ENCODE measurements around the gene MIX23.
A peak's percentile ranks its signal among the peaks of the same experiment; 100 is the strongest.

Gene MIX23

GRCh38 chr3:122343654-122344053 is 39.4 kb downstream of the MIX23 start:
- no peak for DNase-seq

DNA sequence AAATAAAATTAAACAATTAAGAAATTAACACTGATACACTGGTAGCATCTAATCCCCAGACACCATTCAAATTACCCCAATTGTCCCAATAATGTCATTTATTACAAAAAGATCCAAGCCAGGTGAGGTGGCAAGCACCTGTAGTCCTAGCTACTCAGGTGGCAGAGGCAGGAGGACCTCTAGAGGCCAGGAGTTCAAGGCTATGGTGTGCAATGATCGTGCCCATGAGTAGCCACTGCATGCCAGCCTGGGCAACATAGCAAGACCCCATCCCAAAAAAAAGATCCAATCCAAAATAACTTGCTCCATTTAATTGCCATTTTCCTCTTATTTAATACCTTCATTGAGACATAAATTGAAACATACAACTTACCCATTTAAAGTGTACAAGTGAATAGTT is 40.2 kb downstream of the MIX23 start:
- no peak for DNase-seq

GRCh38 chr3:122332551-122332950 is 50.5 kb downstream of the MIX23 start:
- no peak for DNase-seq

DNA sequence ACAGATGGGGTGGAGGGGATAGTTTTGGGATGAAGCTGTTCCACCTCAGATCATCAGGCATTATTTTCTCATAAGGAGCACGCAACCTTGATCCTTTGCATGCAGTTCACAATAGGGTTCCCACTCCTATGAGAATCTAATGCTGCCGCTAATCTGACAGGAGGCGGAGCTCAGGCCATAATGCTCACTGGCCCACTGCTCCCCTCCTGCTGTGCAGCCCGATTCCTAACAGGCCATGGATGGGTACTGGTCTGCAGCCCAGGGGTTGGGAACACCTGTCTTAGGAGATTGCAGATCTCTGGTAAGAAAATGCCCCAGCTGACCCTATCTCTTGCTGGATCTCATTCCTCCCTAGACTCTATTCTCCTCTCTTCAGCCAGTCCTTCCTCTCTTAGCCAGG is 51.1 kb downstream of the MIX23 start:
- DNase-seq: no peak

DNA sequence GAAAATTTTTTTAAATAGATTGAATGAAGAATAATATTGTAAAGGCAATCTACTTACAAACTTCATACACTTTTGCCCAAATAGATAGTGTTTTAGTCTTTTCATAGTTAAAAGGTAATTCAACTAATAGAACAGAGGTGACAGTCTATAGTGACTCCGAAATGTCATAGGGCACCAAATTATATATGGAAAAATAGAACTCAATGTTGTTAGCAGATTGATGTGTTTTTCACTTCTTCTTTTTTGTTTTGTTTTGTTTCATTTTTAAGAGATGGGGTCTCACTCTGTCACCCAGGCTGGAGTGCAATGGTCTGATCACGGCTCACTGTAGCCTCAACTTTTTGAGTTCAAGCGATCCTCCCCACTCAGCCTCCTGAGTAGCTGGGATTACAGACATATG is 57.3 kb downstream of the MIX23 start:
- no peak for DNase-seq

- DNase-seq: no peak
Observed at GRCh38 chr3:122324871-122325323, 58.1 kb downstream of the MIX23 start, which contains the start of gene CSTA. TSS of gene CSTA (plus strand) at chr3:122325248. CDS start at chr3:122325293, 45 bp downstream.

- peak; percentile 42 to 57 for DNase-seq
Observed at GRCh38 chr3:122322095-122323075, 60.6 kb downstream of the MIX23 start.

DNA sequence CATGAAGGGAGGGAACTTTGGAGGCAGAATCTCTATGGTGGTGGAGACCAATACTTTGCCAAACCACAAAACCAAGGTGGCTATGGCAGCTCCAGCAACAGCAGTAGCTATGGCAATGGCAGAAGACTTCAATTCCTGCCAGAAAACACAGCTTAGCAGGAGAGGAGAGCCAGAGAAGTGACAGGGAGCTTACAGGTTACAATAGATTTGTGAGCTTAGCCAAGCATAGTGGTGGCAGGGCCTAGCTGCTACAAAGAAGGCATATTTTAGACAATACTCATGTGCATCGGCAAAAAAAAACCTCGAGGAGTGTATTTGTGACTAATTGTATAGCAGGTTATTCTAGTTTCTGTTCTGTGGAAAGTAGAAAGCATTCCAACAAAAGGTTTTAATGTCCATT is 64.4 kb downstream of the MIX23 start:
- no peak for DNase-seq

DNA sequence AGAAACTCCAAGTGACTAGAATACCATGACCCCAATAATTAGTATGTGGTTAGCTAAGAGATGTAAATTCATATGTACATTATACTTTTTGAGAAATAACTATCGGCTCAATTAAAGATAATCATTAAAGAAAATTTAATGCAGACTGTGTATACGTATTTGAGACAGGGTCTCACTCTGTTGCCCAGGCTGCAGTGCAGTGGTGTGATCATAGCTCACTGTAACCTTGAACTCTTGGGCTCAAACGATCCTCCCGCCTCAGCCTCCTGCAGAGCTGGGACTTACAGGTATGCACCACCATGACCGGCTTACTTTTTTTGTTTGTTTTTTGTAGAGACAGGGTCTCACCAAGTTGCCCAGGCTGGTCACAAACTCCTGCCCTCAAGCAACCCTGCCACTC is 66.7 kb downstream of the MIX23 start:
- no peak for DNase-seq

GRCh38 chr3:122315619-122316018 is 67.4 kb downstream of the MIX23 start:
- DNase-seq: no peak

GRCh38 chr3:122314228-122314876 is 68.7 kb downstream of the MIX23 start:
- no peak for DNase-seq

DNA sequence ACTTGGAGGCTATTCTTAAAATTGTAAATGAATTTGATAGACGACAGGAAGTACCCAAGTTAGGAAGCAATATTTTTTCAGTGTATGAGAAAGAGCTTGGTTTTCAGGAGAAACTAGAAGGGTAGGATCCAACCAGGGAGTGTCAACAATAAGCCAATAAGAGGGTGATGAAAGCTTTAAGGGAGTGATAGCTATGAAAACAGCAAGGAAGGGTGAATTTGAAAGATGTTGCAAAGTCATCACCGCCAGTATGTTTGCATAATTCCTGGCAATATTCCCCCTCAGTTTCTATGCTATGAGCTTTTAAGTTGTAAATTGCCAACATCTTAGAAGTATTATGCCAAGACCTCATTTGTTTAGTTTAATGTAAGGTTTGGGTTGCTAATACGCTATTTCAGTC is 69.8 kb downstream of the MIX23 start:
- no peak for DNase-seq

DNA sequence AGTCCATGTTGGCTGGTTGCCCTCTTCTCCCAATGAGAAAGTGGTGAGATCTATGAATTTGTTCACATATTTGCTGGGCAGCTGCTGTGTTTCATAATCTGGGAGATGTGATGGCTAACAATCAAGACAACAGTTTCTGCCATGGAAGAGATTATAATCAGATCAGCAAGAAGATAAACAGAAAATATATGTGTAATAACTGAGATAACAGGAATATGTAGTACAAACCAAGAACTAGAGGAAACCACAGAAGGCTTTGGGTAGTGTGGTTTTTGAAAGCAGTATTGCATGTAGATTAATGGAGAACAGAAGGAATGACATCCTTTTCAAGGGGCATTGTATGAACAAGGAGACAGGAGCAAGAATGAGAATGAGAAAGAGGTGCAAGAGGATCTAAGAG is 70.2 kb downstream of the MIX23 start:
- DNase-seq: no peak

DNA sequence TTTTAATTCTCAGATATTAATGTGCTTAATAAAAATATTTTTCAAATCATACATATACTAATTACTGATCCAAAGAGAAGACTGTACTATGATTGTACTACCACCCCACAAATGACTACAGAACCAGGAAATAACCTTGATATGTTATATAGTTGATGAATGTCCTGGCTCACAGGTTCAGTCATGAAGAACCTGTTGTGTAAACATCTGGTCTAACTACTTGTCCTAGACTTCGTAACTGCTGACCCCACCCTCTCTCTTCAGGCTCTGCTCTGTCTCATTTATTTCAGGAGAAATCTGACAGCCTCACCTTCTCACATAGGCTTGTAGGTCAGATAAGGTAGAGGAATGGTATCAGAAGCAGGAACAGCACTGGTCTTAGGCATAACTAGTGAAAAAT is 72.7 kb downstream of the MIX23 start:
- no peak for DNase-seq

All from CD4-positive, alpha-beta T cell treated with Interleukin-4 for 1 hour (primary cell).